Measurements from ENCODE around the gene SENP5. TPM values are rescaled to one million over a fixed set of nuclear protein-coding genes. Genes with fewer than 3 reads are reported as not detected.

SENP5 gene
- total RNA-seq (10 to 100 TPM; 21.6 to 26.9 TPM), polyA plus RNA-seq (1 to 10 TPM; 3.9 to 7.0 TPM)

GRCh38 chr3:196867507-196868296 is at the start of gene SENP5:
Gene SENP5, plus strand, starts transcription at chr3:196867920. Its CDS starts 17,262 bp downstream, at chr3:196885182.
- Histone ChIP-seq H3K9ac (ENCODE audit: low read depth in 1 of 2, low read length in 2 of 2) (peak within 1 kb of the TSS; percentile 90 to 97), H3K4me3 (ENCODE audit: low read depth in 1 of 3, low read length in 3 of 3) (peak within 1 kb of the TSS; percentile 83 to 96 (median 95)), H3K27ac (ENCODE audit: low read depth in 1 of 2, low read length in 2 of 2) (peak within 1 kb of the TSS; percentile 85 to 88), H3K27me3 (ENCODE audit: control insufficient read depth in 4 of 4, insufficient read depth in 4 of 4, low read length in 3 of 4) (no peaks in the 10 kb centered on the region), H3K36me3 (ENCODE audit: control insufficient read depth in 4 of 4, insufficient read depth in 3 of 4, low read depth in 1 of 4, low read length in 3 of 4) (peaks cover 0 to 3% (median 0%) of the 10 kb centered on the region in 4 donors), H3K9me3 (ENCODE audit: control insufficient read depth in 4 of 4, low read length in 3 of 4) (no peaks in the 10 kb centered on the region), H3K4me1 (ENCODE audit: control insufficient read depth in 4 of 4, insufficient read depth in 4 of 4, low read length in 3 of 4) (peaks cover 8 to 26% (median 19%) of the 10 kb centered on the region in 4 donors)
- DNase-seq (ENCODE audit: low spot score): peak; percentile 96
- TF ChIP-seq ZBTB33 (IDR thresholded peaks at IDR 0.05) (no peak), RAD21 (IDR thresholded peaks at IDR 0.05) (no peak), YY1 (IDR thresholded peaks at IDR 0.05) (peak; percentile 58), ATF3 (IDR thresholded peaks at IDR 0.05) (no peak), GABPA (IDR thresholded peaks at IDR 0.05 in 1 of 2, conservative IDR thresholded peaks at IDR 0.05 in 1 of 2) (peak; percentile 25 to 86), SP1 (IDR thresholded peaks at IDR 0.05) (peak; percentile 41), REST (IDR thresholded peaks at IDR 0.05) (peak; percentile 52), RXRA (IDR thresholded peaks at IDR 0.05) (no peak), CTCF (IDR thresholded peaks at IDR 0.05; ENCODE audit: low read depth, low read length, missing input control) (no peak), MAX (IDR thresholded peaks at IDR 0.05) (no peak), FOXA1 (IDR thresholded peaks at IDR 0.05) (no peak), TAF1 (conservative IDR thresholded peaks at IDR 0.05) (peak; percentile 44), NR2F2 (IDR thresholded peaks at IDR 0.05) (no peak)
- under 1% methylated on average over 93 of the region's 93 CpGs for WGBS
